K562 (cell line): ENCODE results near the gene FAM193A. TPM values are rescaled to one million over a fixed set of nuclear protein-coding genes. Genes with fewer than 3 reads are reported as not detected.

Source experiments
- ATAC-seq: fragments of 200-7000 bp; cut with Tn5 transposase; 3 replicates; pipeline ENCODE4 v1.9.1; 2020; ENCODE audit warnings: moderate library complexity
- BruUV-seq: library from RNA; stranded (reverse); fragments of 400-500 nt; replicated peaks from 2 replicates; lab custom pipeline; 2021; lab: Mats Ljungman, UMichigan
- CTCF ChIA-PET: fragments of 300-600 bp; formaldehyde crosslinking; extraction: SDS; loops from one replicate; lab custom pipeline; 2021; ENCODE audit warnings: low intra/inter-chr PET ratio; lab: Yijun Ruan, JAX
- POLR2A ChIA-PET: fragments of 300-600, 350-650 bp; sonication (Branson Sonifier 250); formaldehyde crosslinking; extraction: SDS; loops from one replicate; lab custom pipeline; 2021; ENCODE audit warnings: antibody characterized with exemption, inconsistent platforms; lab: Yijun Ruan, JAX
- DNase-seq, 4 experiments: peaks; one replicate each; pipeline versions ENCODE4 v3.0.0 to v3.0.0-alpha.2; 2011 to 2018; ENCODE audit warnings: low spot score in 3 of 4, mixed read lengths in 3 of 4; ENCODE audit errors: extremely low read depth in 1 of 4
- FAIRE-seq: peaks from 2 replicates; lab custom pipeline; 2011; peaks lifted over from hg19 to GRCh38; lab: Jason Lieb, UNC
- H2AFZ ChIP-seq: 2 replicates; pipeline ENCODE4 v1.6.0; 2011; ENCODE audit warnings: low read depth, low read length, control low read depth, inconsistent platforms
- H3K27ac ChIP-seq: fragments of 200-600 bp; 3 replicates; pipeline ENCODE4 v1.8.0; 2011; ENCODE audit warnings: low read depth, mild to moderate bottlenecking, control low read depth, inconsistent platforms, low read length, moderate library complexity, mixed read lengths; ENCODE audit errors: extremely low read depth
- H3K27me3 ChIP-seq, 2 experiments: fragments of 300-600 bp in 1 of 2; 2 replicates in 1 of 2; 3 replicates in 1 of 2; pipeline versions ENCODE4 v1.6.0 to v1.8.0; 2011; ENCODE audit warnings: inconsistent platforms in 2 of 2, low read length in 2 of 2, mild to moderate bottlenecking in 1 of 2, mixed read lengths in 1 of 2, moderate library complexity in 1 of 2; ENCODE audit not compliant: control insufficient read depth in 2 of 2, insufficient read depth in 2 of 2
- H3K36me3 ChIP-seq: fragments of 300-600 bp; 3 replicates; pipeline ENCODE4 v1.8.0; 2011; ENCODE audit warnings: mild to moderate bottlenecking, low read length, inconsistent platforms; ENCODE audit not compliant: control insufficient read depth, insufficient read depth
- H3K4me1 ChIP-seq, 2 experiments: fragments of 200-600 bp in 1 of 2; replicated peaks in 1 of 2; 2 replicates in 1 of 2; 3 replicates in 1 of 2; pipeline versions ENCODE4 v1.5.1 to v1.8.0; 2011; ENCODE audit warnings: inconsistent platforms in 2 of 2, low read length in 2 of 2, mild to moderate bottlenecking in 1 of 2, mixed read lengths in 1 of 2, moderate library complexity in 1 of 2; ENCODE audit not compliant: control insufficient read depth in 2 of 2, insufficient read depth in 2 of 2
- H3K4me2 ChIP-seq: 2 replicates; pipeline ENCODE4 v1.6.1; 2011; ENCODE audit warnings: low read length, control low read depth, inconsistent platforms, mixed read lengths; ENCODE audit not compliant: insufficient read depth
- H3K4me3 ChIP-seq: fragments of 200-600 bp; sonication (generic), shearing (Covaris generic); 2 replicates; pipeline ENCODE4 v1.5.1; 2016; ENCODE audit warnings: control low read depth, inconsistent platforms
- H3K79me2 ChIP-seq: fragments of 200-600 bp; 3 replicates; pipeline ENCODE4 v1.8.0; 2011; ENCODE audit warnings: low read length, inconsistent platforms; ENCODE audit not compliant: control insufficient read depth, insufficient read depth
- H3K9ac ChIP-seq, 2 experiments: 2 replicates each; pipeline versions ENCODE4 v1.6.0 to v1.6.1; 2011; ENCODE audit warnings: low read depth in 2 of 2, low read length in 2 of 2, control low read depth in 1 of 2, inconsistent platforms in 1 of 2, mild to moderate bottlenecking in 1 of 2, mixed read lengths in 1 of 2; ENCODE audit not compliant: insufficient read depth in 1 of 2
- H3K9me1 ChIP-seq: one replicate; pipeline ENCODE4 v1.6.0; 2011; ENCODE audit warnings: inconsistent platforms, mild to moderate bottlenecking, low read length, moderate library complexity; ENCODE audit not compliant: control insufficient read depth, insufficient read depth
- H3K9me3 ChIP-seq: replicated peaks from 2 replicates; pipeline ENCODE4 v1.5.1; 2011; ENCODE audit warnings: low read depth, low read length, inconsistent platforms; ENCODE audit not compliant: control insufficient read depth, insufficient read depth
- H4K20me1 ChIP-seq: replicated peaks from 2 replicates; pipeline ENCODE4 v1.6.1; 2011; ENCODE audit warnings: low read length, inconsistent platforms, mixed read lengths; ENCODE audit not compliant: control insufficient read depth, insufficient read depth
- ARID1B ChIP-seq: fragments of 450-650 bp; IDR thresholded peaks from 2 replicates; pipeline ENCODE4 v1.6.1; 2016; ENCODE audit warnings: antibody characterized with exemption, mild to moderate bottlenecking, inconsistent platforms
- BRF1 ChIP-seq: IDR thresholded peaks from 3 replicates; pipeline ENCODE4 v1.6.1; 2011; ENCODE audit warnings: borderline replicate concordance, mild to moderate bottlenecking; ENCODE audit not compliant: insufficient read length; ENCODE audit errors: extremely low read depth
- CREB1 ChIP-seq, 2 experiments: sonication (generic) in 1 of 2; formaldehyde crosslinking in 1 of 2; IDR thresholded peaks; 2 replicates each; pipeline versions ENCODE4 v1.6.1 to v1.8.0; 2012 to 2022; ENCODE audit warnings: inconsistent platforms in 1 of 2, mild to moderate bottlenecking in 1 of 2, missing genetic modification reagents in 1 of 2, moderate library complexity in 1 of 2
- MBD1 ChIP-seq: fragments of 250-450 bp; sonication (Bioruptor Pico); IDR thresholded peaks from 2 replicates; pipeline ENCODE4 v1.8.0; 2022; ENCODE audit warnings: inconsistent platforms
- MXD1 ChIP-seq: fragments of 250-450 bp; sonication (Bioruptor Pico); IDR thresholded peaks from 2 replicates; pipeline ENCODE4 v1.8.0; 2021; ENCODE audit warnings: borderline replicate concordance, mild to moderate bottlenecking, moderate library complexity; ENCODE audit not compliant: poor library complexity, severe bottlenecking
- PREB ChIP-seq: sonication (generic); formaldehyde crosslinking; IDR thresholded peaks from 2 replicates; pipeline ENCODE4 v1.8.1; 2023; ENCODE audit warnings: mild to moderate bottlenecking, missing genetic modification reagents
- PRPF4 ChIP-seq: fragments of 200-400 bp; formaldehyde crosslinking; IDR thresholded peaks from one replicate; pipeline ENCODE4 v1.6.1; 2017; ENCODE audit warnings: low read length, low read depth, mild to moderate bottlenecking; ENCODE audit not compliant: insufficient read depth, poor library complexity, severe bottlenecking
- RBM34 ChIP-seq: fragments of 200-400 bp; formaldehyde crosslinking; IDR thresholded peaks from 2 replicates; pipeline ENCODE4 v1.6.1; 2018; ENCODE audit warnings: low read length, borderline replicate concordance; ENCODE audit not compliant: insufficient read depth
- SAFB ChIP-seq: fragments of 200-400 bp; formaldehyde crosslinking; IDR thresholded peaks from 2 replicates; pipeline ENCODE4 v1.6.1; 2017; ENCODE audit warnings: low read depth, low read length, borderline replicate concordance
- SIRT6 ChIP-seq: IDR thresholded peaks from one replicate; pipeline ENCODE4 v1.6.1; 2012; ENCODE audit warnings: low read depth, mild to moderate bottlenecking, control low read depth, inconsistent platforms, low read length, moderate library complexity
- TAF9B ChIP-seq: fragments of 450-650 bp; IDR thresholded peaks from 2 replicates; pipeline ENCODE4 v1.6.1; 2018; ENCODE audit warnings: mild to moderate bottlenecking; ENCODE audit not compliant: partially characterized antibody
- ZBTB49 ChIP-seq: sonication (generic); formaldehyde crosslinking; IDR thresholded peaks from 2 replicates; pipeline ENCODE4 v1.8.0; 2022; ENCODE audit warnings: missing genetic modification reagents, mild to moderate bottlenecking, borderline replicate concordance
- ZNF224 ChIP-seq: sonication (generic); formaldehyde crosslinking; IDR thresholded peaks from 2 replicates; pipeline ENCODE4 v1.8.0; 2022; ENCODE audit warnings: mild to moderate bottlenecking, missing genetic modification reagents
- WGBS: fragments of 100-300 bp; shearing (Covaris generic); methylation state at CpG from one replicate; pipeline ENCODE4 v1.1.6; 2016; ENCODE audit warnings: low coverage, mixed read lengths; ENCODE audit not compliant: insufficient coverage; ENCODE audit errors: missing lambda C conversion rate; 5-methylcytosine and 5-hydroxymethylcytosine counted together
- in situ Hi-C: fragments of 300-500 bp; cut with MboI; formaldehyde crosslinking; loops from 4 replicates; pipeline ENCODE4 v1.15.0; 2018; ENCODE audit warnings: inconsistent platforms, mixed read lengths
- intact Hi-C: fragments of 100-400 bp; cut with micrococcal nuclease; formaldehyde crosslinking; loops from 2 replicates; pipeline ENCODE4 v1.14.2; 2022
- polyA plus RNA-seq, 8 experiments: library from polyadenylated mRNA; depleted of rRNA in 4 of 8; stranded (reverse) in 5 of 8; unstranded in 3 of 8; fragments of >200 nt; fragmentation: Nextera tagmentation in 2 of 8; fragmentation: Illumina TruSeq in 1 of 8; extraction: Ambion mirVana in 2 of 8; extraction: Trizol in 1 of 8; gene quantifications; 2 replicates each; pipeline versions ENCODE4 v1.2.1 to v1.2.3, GENCODE V29; 2011 to 2014; ENCODE audit warnings: inconsistent platforms in 1 of 8, missing spikeins in 1 of 8
- total RNA-seq, 7 experiments: library from RNA; depleted of rRNA in 6 of 7; stranded (reverse); fragments of >200 nt in 6 of 7; fragmentation: Illumina TruSeq in 2 of 7; extraction: Trizol in 2 of 7; gene quantifications; 2 replicates each; pipeline versions ENCODE4 v1.2.1 to v1.2.3, GENCODE V29; 2011 to 2021; ENCODE audit warnings: low replicate concordance in 1 of 7

FAM193A gene
- total and polyA plus RNA-seq, 9 of the 15 experiments (the other 6 are each of a cell fraction or from before 2014, with no cell fraction given): 0.46 to 24.6 (median 9.6) TPM

- Histone ChIP-seq H3K27ac (no peak overlapping the region), H3K9me1 (no peaks in the 10 kb centered on the region), H3K79me2 (peaks cover 5% of the 10 kb centered on the region; the same call in 1 of the 3 replicates), H2AFZ (no peak overlapping the region), H3K9me3 (no peaks in the 10 kb centered on the region), H3K4me2 (no peak overlapping the region), H3K4me3 (no peak overlapping the region), H3K27me3 (no peaks in the 10 kb centered on the region), H3K9ac (no peak overlapping the region; a peak in 1 of 4 replicates), H3K36me3 (peaks cover 69% of the 10 kb centered on the region; the same call in 2 of the 3 replicates), H4K20me1 (no peaks in the 10 kb centered on the region; the same call in 1 of the 2 replicates), H3K4me1 (peaks cover 2 to 14% of the 10 kb centered on the region in 2 experiments; a peak in 3 of 5 replicates)
- no TSS peak for BruUV-seq
- FAIRE-seq (no peak), DNase-seq (no peak), ATAC-seq (no peak)
- ChIA-PET CTCF (no interaction called here), POLR2A (interaction anchor here (0.7 to 1.3 kb wide), 2 partner anchors 12 to 309 kb away, joined by 3 to 5 read pairs; partner anchors contain the start of gene TNIP2)
- intact Hi-C loops (no loop called here), in situ Hi-C loops (no loop called here)
- WGBS: 91% methylated on average over 26 of the region's 28 CpGs
- TF ChIP-seq MBD1 (no peak), RBM34 (no peak), TAF9B (no peak), SIRT6 (no peak), PRPF4 (no peak), BRF1 (no peak), MXD1 (CRISPR knock-in tag) (no peak), ZNF224 (CRISPR knock-in tag) (no peak), PREB (CRISPR knock-in tag) (no peak), CREB1 (IDR thresholded peaks at IDR 0.05) (no peak), CREB1 (CRISPR knock-in tag; IDR thresholded peaks at IDR 0.05) (no peak), SAFB (no peak), ARID1B (no peak), ZBTB49 (no peak)
Observed at GRCh38 chr4:2744576-2745270, 208.3 kb downstream of the FAM193A start.
